HUDEP-2 (cell line): ENCODE measurements around the gene DACH1.

Experiments
- DNase-seq, 76 experiments: peaks; one replicate each; lab custom pipeline; 2025; ENCODE audit not compliant: unreplicated experiment in 76 of 76; lab: John Stamatoyannopoulos, UW

The DACH1 gene

DNA sequence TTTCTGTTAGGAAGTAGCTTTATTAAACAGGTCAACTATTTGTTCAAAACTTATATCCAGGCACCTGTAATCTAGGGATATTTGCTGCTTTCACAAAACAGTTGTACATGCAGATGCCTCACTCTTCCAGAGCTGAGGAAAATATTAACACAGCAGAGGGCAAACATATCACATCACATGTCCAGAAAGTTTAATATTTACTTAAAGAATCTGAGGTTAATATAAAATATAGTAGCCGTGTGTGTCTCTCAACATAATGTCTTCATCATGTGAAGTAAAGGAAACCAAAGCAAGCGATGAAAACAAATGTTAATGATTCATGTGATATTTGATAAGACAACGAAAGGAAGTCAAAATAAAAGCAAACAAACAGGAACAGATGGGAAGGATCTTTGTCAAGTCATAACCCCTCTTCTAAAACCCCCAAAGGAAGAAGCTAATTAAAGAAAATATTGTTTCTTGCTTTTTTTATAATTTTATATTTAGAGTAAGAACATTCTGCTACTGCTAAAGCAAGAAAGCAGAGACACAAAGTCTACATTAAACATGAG, 418.8 kb downstream of the DACH1 start:
- no peak for DNase-seq

DNA sequence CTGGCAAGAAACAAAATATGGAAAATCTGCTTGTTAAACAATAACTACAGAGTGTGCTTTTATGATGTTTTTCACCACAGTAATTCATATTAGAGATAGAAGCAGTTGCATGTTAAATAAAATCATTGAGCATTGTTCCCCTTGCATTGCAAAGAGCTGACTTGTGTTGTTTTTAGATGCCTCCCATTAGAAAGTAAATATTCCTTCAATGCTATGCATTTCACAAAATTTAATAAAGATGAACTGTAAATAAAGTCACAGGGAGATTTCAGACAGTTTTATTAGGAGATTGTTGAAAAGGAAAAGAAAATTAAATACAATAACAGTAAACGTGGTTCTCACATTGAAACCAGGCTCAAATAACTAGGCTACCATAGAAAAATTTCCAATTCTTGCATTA, 429.3 kb downstream of the DACH1 start:
- no peak for DNase-seq

DNA sequence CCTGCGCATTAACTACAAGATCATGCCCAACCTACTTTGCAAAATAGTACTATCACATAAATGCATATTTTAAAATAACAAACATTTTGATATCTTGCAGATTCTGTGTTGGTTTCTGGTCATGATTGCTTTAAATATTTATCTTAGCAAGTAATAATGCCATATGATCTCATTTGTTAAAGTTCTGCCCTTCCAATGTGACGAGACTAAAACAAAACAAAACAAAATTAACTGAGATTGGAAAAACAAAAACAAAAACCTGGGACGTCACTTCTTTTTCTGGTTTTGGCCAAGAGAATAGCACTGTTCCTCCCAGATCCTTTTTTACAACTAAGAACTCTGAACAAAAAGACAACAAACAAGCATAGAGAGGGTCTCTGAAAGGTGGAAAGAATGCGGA, 436.3 kb downstream of the DACH1 start:
- no peak for DNase-seq

- no peak for DNase-seq
These were observed 449.8 kb downstream of the DACH1 start for GRCh38 chr13:71417205-71417604.

GRCh38 chr13:71412231-71412630, 454.8 kb downstream of the DACH1 start:
- DNase-seq = no peak

DNA sequence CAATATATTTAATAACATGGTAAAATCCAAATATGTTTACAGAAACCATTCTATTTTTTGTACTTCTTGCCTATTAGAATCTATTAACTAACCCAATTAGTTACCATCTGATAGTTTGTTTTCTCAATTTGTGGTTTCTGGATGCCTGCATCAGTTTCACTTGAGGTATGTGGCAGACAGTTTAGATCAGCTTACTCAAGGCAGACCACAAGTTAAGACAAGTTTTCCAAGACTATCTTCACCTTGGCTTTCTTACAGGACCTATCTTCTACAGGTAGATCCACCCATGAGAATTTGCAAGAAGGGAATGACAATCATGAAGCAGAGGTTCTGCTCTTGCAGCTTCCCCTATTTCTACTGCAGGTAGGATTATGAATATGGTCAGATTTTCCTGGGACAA, 458.6 kb downstream of the DACH1 start:
- no peak for DNase-seq

DNA sequence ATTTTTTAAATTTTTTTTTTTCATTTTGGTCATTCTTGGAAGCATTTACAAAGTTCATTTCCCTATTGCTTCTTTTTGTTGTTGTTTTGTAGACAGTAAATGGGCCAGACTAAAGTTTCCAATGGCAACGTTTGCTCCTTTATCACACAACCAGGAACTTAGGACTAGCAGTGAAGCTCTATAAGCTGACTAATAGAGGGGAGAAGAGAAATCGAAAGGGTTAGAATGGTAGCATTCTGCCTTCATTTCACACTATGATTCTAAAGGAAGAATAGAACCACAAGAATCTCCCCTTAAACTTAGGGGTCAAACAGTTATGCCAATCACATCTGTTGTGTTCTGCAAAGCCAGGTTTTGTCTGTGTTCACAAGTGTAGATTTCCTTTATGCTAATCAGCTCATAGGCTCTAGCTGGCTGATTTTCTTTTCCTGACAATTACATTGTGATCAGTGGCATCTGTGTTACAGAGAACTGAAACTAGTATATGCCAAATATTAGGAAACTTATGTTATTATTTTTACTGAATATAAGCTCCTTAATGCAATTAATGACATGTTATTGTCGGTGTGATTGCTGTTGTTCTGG, 467.3 kb downstream of the DACH1 start:
- DNase-seq = no peak

- no peak for DNase-seq
These were observed 470.9 kb downstream of the DACH1 start for GRCh38 chr13:71396149-71396548.

DNA sequence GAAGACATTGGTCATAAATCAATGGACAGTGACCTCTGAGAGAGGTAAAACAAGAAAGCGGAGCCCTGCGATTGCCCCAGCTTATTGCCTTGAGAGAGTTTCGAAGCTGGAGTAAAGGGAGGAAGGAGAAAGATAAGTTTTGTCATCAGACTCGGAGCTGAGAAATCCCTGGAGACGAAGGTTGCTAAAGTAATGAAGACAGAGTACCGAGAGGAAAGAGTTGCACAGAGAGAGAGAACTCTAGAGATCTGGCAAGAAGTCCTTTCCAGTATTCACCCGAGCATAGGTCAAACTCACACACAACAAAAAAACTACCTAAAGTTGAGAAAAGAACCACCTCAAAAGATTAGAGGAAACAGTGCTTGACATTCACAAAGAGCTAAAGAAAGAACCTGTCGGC, 472.0 kb downstream of the DACH1 start:
- no peak for DNase-seq

DNA sequence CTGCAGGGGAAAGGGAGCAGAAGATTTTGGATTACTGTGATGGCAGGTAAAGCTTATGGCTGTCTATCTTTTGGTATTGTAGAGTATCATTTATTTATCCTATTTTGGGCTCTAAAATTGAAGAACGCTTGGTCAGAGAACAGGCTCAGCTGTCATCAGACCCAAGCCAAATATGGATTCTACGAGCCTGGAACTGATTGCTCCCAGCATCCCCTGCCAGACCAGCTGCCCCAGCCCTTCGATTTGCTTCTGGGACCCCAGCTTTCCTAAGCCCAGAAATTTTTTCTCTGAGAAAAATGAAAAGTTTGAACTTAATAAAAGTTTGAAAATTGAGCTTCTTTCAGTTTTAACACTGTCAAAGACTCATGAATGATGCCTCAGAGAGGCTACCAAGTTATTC, 472.8 kb downstream of the DACH1 start:
- DNase-seq = no peak
